GM23338 (cell line): ENCODE data around the gene PACSIN1. TPM values are rescaled to one million over a fixed set of nuclear protein-coding genes. Genes with fewer than 3 reads are reported as not detected.

Experiments
- ATAC-seq: fragments of 200-7000 bp; cut with Tn5 transposase; 3 replicates; pipeline ENCODE4 v1.9.1; 2020
- DNase-seq: peaks from one replicate; pipeline ENCODE4 v3.0.0-alpha.2; 2015; ENCODE audit warnings: low spot score
- H2AFZ ChIP-seq: fragments of 200-600 bp; sonication (generic); 2 replicates; pipeline ENCODE4 v1.8.0; 2016; ENCODE audit warnings: antibody characterized with exemption, mild to moderate bottlenecking, moderate library complexity
- H3F3A ChIP-seq: fragments of 200-600 bp; sonication (generic); replicated peaks from 2 replicates; pipeline ENCODE4 v1.8.0; 2017; ENCODE audit warnings: antibody characterized with exemption, mixed run types, low read depth
- H3K27ac ChIP-seq: fragments of 200-600 bp; sonication (generic); 2 replicates; pipeline ENCODE4 v1.6.1; 2016; ENCODE audit warnings: low read depth
- H3K27me3 ChIP-seq: fragments of 200-600 bp; sonication (generic); 2 replicates; pipeline ENCODE4 v1.8.0; 2016; ENCODE audit warnings: mild to moderate bottlenecking, mixed run types, moderate library complexity; ENCODE audit not compliant: insufficient read depth
- H3K36me3 ChIP-seq: fragments of 200-600 bp; sonication (generic); 2 replicates; pipeline ENCODE4 v1.8.0; 2016; ENCODE audit warnings: mild to moderate bottlenecking; ENCODE audit not compliant: insufficient read depth
- H3K4me1 ChIP-seq: fragments of 200-600 bp; sonication (generic); 2 replicates; pipeline ENCODE4 v1.8.0; 2016; ENCODE audit warnings: mild to moderate bottlenecking, moderate library complexity; ENCODE audit not compliant: insufficient read depth
- H3K4me2 ChIP-seq: fragments of 200-600 bp; sonication (generic); 2 replicates; pipeline ENCODE4 v1.7.1; 2017; ENCODE audit warnings: mixed run types
- H3K4me3 ChIP-seq: fragments of 200-600 bp; sonication (generic); 2 replicates; pipeline ENCODE4 v1.6.1; 2016; ENCODE audit warnings: mixed run types
- H3K79me2 ChIP-seq: fragments of 200-600 bp; sonication (generic); replicated peaks from 2 replicates; pipeline ENCODE4 v1.8.0; 2017; ENCODE audit warnings: mild to moderate bottlenecking; ENCODE audit not compliant: insufficient read depth
- H3K9me2 ChIP-seq: fragments of 200-600 bp; sonication (generic); 2 replicates; pipeline ENCODE4 v1.8.0; 2017; ENCODE audit not compliant: insufficient read depth
- H4K20me1 ChIP-seq: fragments of 200-600 bp; sonication (generic); replicated peaks from 2 replicates; pipeline ENCODE4 v1.8.0; 2017; ENCODE audit warnings: mild to moderate bottlenecking; ENCODE audit not compliant: insufficient read depth
- H3K27ac Mint-ChIP-seq: 2 replicates; pipeline ENCODE4 v1.8.0; 2020; ENCODE audit warnings: inconsistent platforms, mild to moderate bottlenecking, moderate library complexity, mixed read lengths
- H3K27me3 Mint-ChIP-seq: 3 replicates; pipeline ENCODE4 v1.8.0; 2022; ENCODE audit warnings: low read depth, mild to moderate bottlenecking, moderate library complexity, mixed read lengths, inconsistent platforms; ENCODE audit not compliant: insufficient read depth, poor library complexity
- H3K36me3 Mint-ChIP-seq: 3 replicates; pipeline ENCODE4 v1.8.0; 2021; ENCODE audit warnings: low read depth, mild to moderate bottlenecking, inconsistent platforms, moderate library complexity, mixed read lengths
- H3K4me1 Mint-ChIP-seq: 3 replicates; pipeline ENCODE4 v1.8.0; 2020; ENCODE audit warnings: mild to moderate bottlenecking, inconsistent platforms, mixed read lengths
- H3K4me3 Mint-ChIP-seq: 3 replicates; pipeline ENCODE4 v1.8.0; 2021; ENCODE audit warnings: moderate library complexity, mild to moderate bottlenecking, inconsistent platforms, mixed read lengths
- H3K9me3 Mint-ChIP-seq: 3 replicates; pipeline ENCODE4 v1.8.0; 2020; ENCODE audit warnings: moderate library complexity, mild to moderate bottlenecking, inconsistent platforms, mixed read lengths
- EZH2phosphoT487 ChIP-seq: fragments of 200-600 bp; sonication (generic); IDR thresholded peaks from one replicate; pipeline ENCODE4 v1.8.1; 2018; ENCODE audit warnings: antibody characterized with exemption; ENCODE audit not compliant: unreplicated experiment
- NANOG ChIP-seq: IDR thresholded peaks from 2 replicates; pipeline ENCODE4 v1.6.1; 2016; ENCODE audit warnings: antibody characterized with exemption, borderline replicate concordance
- polyA plus RNA-seq: library from polyadenylated mRNA; unstranded; fragments of >200 nt; fragmentation: Nextera tagmentation; extraction: Ambion mirVana; gene quantifications from 2 replicates; pipeline ENCODE4 v1.2.1, GENCODE V29; 2016
- total RNA-seq: library from RNA; depleted of rRNA; stranded (reverse); fragments of >200 nt; shearing (Covaris generic); gene quantifications from 2 replicates; pipeline ENCODE4 v1.2.3, GENCODE V29; 2014
- TF ChIP-seq, protein P1 (sequence below): fragments of 250-450 bp; sonication (Bioruptor Pico); IDR thresholded peaks from 2 replicates; pipeline ENCODE4 v1.5.0; 2020; ENCODE audit warnings: mild to moderate bottlenecking, moderate library complexity
- TF ChIP-seq, protein P2 (sequence below), 2 experiments: fragments of 200-600 bp in 1 of 2; sonication (generic) in 1 of 2; conservative IDR thresholded peaks; 2 replicates each; pipeline versions ENCODE4 v1.5.1 to v1.6.1; 2016 to 2017; ENCODE audit warnings: antibody characterized with exemption in 2 of 2, low read depth in 2 of 2, mild to moderate bottlenecking in 2 of 2, moderate library complexity in 1 of 2

PACSIN1 gene
- total and polyA plus RNA-seq, 2 experiments from 2014 or later, result 5.2 to 8.7 TPM

DNA sequence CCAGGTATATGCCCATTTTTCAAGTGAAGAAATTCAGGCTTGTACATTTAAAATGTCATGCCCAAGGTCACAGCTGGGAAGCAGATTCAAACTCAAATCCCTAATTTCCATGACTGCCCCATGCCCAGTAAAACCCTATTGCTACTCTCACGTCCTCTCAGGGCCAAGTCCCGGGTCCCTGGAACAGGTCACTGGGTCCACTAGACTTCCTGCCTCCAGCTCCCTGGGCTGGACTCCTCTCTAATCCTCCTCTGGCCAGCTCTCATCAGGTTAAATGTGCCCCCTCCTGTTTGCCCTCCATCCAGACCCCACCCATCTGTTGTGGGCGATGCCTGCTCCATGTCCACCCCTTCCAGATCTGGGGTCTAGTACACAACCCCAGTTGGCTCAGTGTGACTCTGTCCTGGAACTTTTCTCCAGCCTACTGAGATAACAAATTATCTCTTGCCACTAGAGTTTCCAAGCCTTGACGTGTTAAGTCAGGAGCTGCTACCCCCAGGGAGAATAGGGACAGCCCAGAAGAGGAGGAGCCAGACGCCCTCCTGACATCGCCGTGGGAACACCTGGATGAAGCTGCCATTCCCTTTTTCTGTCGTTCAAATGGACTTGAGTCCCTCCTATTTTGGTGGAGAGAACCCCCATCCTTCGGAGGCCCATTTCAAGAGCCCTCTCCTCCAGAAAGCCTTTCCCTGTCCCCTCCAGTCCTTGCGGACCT, 93.9 kb downstream of the PACSIN1 start (continued):
- TF ChIP-seq, protein P1, sequence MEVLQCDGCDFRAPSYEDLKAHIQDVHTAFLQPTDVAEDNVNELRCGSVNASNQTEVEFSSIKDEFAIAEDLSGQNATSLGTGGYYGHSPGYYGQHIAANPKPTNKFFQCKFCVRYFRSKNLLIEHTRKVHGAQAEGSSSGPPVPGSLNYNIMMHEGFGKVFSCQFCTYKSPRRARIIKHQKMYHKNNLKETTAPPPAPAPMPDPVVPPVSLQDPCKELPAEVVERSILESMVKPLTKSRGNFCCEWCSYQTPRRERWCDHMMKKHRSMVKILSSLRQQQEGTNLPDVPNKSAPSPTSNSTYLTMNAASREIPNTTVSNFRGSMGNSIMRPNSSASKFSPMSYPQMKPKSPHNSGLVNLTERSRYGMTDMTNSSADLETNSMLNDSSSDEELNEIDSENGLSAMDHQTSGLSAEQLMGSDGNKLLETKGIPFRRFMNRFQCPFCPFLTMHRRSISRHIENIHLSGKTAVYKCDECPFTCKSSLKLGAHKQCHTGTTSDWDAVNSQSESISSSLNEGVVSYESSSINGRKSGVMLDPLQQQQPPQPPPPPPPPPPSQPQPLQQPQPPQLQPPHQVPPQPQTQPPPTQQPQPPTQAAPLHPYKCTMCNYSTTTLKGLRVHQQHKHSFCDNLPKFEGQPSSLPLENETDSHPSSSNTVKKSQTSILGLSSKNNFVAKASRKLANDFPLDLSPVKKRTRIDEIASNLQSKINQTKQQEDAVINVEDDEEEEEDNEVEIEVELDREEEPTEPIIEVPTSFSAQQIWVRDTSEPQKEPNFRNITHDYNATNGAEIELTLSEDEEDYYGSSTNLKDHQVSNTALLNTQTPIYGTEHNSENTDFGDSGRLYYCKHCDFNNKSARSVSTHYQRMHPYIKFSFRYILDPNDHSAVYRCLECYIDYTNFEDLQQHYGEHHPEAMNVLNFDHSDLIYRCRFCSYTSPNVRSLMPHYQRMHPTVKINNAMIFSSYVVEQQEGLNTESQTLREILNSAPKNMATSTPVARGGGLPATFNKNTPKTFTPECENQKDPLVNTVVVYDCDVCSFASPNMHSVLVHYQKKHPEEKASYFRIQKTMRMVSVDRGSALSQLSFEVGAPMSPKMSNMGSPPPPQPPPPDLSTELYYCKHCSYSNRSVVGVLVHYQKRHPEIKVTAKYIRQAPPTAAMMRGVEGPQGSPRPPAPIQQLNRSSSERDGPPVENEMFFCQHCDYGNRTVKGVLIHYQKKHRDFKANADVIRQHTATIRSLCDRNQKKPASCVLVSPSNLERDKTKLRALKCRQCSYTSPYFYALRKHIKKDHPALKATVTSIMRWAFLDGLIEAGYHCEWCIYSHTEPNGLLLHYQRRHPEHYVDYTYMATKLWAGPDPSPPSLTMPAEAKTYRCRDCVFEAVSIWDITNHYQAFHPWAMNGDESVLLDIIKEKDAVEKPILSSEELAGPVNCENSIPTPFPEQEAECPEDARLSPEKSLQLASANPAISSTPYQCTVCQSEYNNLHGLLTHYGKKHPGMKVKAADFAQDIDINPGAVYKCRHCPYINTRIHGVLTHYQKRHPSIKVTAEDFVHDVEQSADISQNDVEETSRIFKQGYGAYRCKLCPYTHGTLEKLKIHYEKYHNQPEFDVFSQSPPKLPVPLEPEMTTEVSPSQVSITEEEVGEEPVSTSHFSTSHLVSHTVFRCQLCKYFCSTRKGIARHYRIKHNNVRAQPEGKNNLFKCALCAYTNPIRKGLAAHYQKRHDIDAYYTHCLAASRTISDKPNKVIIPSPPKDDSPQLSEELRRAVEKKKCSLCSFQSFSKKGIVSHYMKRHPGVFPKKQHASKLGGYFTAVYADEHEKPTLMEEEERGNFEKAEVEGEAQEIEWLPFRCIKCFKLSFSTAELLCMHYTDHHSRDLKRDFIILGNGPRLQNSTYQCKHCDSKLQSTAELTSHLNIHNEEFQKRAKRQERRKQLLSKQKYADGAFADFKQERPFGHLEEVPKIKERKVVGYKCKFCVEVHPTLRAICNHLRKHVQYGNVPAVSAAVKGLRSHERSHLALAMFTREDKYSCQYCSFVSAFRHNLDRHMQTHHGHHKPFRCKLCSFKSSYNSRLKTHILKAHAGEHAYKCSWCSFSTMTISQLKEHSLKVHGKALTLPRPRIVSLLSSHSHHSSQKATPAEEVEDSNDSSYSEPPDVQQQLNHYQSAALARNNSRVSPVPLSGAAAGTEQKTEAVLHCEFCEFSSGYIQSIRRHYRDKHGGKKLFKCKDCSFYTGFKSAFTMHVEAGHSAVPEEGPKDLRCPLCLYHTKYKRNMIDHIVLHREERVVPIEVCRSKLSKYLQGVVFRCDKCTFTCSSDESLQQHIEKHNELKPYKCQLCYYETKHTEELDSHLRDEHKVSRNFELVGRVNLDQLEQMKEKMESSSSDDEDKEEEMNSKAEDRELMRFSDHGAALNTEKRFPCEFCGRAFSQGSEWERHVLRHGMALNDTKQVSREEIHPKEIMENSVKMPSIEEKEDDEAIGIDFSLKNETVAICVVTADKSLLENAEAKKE, result no peak
- TF ChIP-seq EZH2phosphoT487, result no peak

DNA sequence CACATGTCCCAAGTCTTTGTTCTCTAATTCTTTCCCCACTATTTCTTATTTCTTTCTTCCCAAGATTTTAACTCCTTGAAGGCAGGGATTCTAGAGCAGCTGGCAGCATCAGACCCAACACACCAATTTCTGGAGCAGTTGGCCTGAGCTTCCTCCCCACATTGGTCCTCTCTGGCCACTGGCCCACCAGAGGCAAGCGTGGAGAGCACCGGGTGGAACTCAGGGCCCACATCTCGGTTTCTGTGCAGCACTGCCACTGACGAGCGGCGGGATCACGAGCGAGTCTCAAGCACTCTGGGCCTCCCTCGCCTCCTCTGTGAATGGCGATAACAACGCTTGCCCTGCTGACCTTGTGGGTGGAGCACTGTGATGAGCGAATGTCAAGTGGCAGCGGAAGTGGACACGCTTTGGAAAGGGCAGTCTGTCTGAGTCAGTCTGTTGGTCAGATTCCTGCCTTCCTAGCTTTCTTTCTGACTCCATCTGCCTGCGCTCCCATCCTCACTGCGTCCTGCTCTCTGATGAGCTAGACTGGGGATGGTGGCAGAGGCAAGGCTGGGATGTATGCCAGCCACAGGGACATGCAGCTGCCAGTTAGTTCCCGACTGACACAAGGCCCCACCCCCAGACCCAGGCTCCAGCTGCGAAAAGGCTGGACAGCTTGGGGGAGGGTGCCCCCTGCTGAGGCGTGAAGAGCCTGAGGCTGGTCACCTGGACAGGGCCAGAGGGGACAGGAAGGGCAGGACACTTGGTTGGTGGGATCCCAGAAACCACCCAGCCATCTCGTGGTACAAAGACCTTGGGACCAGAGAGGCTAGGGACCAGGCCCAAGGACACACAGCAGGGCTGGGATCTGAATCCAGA, 94.7 kb downstream of the PACSIN1 start:
- Histone ChIP-seq H3K4me2 (0 out of 2 replicates have a peak overlapping the region, but pooled peaks have one; percentile 12), H3K4me1 (peaks cover 7% of the 10 kb centered on the region), H3K27me3 (no peaks in the 10 kb centered on the region), H3K79me2 (no peaks in the 10 kb centered on the region), H3K9me2 (no peaks in the 10 kb centered on the region), H3F3A (no peaks in the 10 kb centered on the region), H3K4me3 (no peak overlapping the region), H4K20me1 (no peaks in the 10 kb centered on the region), H3K27ac (no peak overlapping the region), H3K36me3 (no peaks in the 10 kb centered on the region), H2AFZ (peak overlapping the region; percentile 74; the same call in 1 of the 2 replicates)
- Mint-ChIP-seq H3K9me3 (no peaks in the 10 kb centered on the region; the same call in 2 of the 3 replicates), H3K27ac (no peak overlapping the region), H3K36me3 (no peaks in the 10 kb centered on the region), H3K27me3 (peaks cover 6% of the 10 kb centered on the region), H3K4me1 (peaks cover 15% of the 10 kb centered on the region), H3K4me3 (no peak overlapping the region)
- DNase-seq, result no peak
- ATAC-seq, result no peak
- TF ChIP-seq, protein P2, sequence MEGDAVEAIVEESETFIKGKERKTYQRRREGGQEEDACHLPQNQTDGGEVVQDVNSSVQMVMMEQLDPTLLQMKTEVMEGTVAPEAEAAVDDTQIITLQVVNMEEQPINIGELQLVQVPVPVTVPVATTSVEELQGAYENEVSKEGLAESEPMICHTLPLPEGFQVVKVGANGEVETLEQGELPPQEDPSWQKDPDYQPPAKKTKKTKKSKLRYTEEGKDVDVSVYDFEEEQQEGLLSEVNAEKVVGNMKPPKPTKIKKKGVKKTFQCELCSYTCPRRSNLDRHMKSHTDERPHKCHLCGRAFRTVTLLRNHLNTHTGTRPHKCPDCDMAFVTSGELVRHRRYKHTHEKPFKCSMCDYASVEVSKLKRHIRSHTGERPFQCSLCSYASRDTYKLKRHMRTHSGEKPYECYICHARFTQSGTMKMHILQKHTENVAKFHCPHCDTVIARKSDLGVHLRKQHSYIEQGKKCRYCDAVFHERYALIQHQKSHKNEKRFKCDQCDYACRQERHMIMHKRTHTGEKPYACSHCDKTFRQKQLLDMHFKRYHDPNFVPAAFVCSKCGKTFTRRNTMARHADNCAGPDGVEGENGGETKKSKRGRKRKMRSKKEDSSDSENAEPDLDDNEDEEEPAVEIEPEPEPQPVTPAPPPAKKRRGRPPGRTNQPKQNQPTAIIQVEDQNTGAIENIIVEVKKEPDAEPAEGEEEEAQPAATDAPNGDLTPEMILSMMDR (conservative IDR thresholded peaks at IDR 0.05; ENCODE audit: low read depth in 2 of 2), result peak in 1 of 2 experiments; percentile 42; a peak in 2 of 4 replicates
- no peak for TF ChIP-seq NANOG
